Fibroblast of upper back skin (primary cell): ENCODE results near the gene ALG13.
"Not testable (repeated sequence)": the region's sequence is repeated elsewhere in the genome, so short reads cannot be mapped to it uniquely, and the experiment has no call there.

ENCODE experiments used
- DNase-seq: peaks from one replicate; pipeline ENCODE4 v3.0.0-alpha.2; 2013

The ALG13 gene

DNA sequence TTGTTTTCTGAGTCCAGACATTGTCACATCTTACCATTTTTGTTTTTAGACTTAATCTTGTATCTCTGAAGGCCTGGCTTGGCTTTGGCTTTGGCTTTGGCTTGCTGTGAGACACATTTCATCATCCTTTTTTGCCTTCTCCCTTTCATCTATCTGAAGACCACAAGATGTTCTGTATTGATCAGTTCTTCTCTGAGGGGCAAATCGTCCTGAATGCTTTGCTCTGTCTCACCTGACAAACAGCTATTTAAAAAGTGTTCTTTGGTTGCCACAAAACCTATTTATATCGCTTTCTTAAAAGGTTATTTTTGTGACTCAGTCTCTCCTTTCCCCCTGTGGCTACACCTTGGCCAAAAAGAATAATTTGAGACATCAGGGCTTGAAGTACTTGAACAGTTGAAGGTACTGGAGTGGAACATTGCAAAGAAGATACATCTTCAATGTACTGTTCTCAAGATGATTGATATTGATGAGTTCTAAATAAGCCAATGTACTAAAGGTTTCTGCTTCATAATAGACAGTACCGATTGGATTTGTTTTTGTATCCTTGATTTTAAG is 80.7 kb downstream of the ALG13 start:
- DNase-seq: no peak

DNA sequence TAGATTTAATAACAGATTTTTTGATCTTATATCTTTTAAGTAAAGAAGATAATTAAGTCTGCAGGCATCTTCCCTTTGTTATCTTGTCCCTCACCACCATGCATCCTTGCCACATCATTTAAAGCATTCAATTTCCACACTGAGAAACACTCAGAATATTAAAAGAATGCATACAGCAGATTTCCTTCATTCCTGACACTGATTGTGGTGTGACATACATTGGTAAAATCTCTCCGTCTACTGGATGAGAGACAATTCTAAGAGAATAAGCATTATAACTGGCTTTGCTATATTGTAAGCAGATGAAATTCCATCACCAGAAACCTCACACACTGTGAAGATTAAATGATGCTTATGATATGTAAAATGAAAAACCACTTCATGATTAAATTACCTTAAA is 97.6 kb downstream of the ALG13 start:
- peak; percentile 26 for DNase-seq

DNA sequence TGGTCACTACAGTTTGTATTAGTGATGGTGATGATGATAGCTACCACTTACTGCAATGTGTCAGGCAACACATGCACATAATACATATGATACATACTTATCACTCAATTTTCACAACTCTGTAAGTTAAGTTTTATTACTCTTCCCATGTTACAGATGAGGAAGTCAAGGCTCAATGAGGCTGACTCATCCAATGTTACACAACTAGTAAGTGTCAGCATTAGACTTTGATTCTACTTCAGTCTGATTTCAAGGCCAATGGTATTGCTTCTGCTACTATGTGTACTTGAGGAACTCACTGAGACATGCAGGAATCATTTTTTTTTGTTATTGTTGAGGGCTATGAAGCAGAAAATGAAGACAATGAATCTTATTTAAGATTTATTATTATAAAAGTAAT is 98.6 kb downstream of the ALG13 start:
- DNase-seq: no peak

DNA sequence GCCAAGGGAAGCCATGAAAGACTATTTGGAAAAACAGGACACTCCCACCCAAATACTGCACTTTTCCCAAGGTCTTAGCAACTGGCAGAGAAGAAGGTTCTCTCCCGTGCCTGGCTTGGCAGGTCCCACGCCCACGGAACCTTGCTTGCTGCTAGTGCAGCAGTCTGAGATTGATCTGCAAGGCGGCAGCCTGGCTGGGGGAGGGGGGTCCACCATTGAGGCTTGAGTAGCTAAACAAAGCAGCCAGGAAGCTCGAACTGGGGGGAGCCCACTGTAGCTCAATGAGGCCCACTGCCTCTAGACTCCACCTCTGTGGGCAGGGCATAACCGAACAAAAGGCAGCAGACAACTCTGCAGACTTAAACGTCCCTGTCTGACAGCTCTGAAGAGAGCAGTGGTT is 103.7 kb downstream of the ALG13 start:
- no peak for DNase-seq

DNA sequence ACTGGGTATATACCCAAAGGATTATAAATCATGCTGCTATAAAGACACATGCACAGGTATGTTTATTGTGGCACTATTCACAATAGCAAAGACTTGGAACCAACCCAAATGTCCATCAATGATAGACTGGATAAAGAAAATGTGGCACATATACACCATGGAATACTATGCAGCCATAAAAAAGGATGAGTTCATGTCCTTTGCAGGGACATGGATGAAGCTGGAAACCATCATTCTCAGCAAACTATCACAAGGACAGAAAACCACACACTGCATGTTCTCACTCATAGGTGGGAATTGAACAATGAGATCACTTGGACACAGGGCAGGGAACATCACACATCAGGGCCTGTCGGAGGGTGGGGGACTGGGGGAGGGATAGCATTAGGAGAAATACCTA is 109.1 kb downstream of the ALG13 start:
- DNase-seq: not testable (repeated sequence)
